ENCODE results near the gene CHCHD4.

GRCh38 chr3:14156843-14157561 is 32.3 kb upstream of the CHCHD4 start:
- TF ChIP-seq CTCF (conservative IDR thresholded peaks at IDR 0.05 in 1 of 2, IDR thresholded peaks at IDR 0.05 in 1 of 2; ENCODE audit: low read depth in 1 of 2, low read length in 2 of 2) (no peak), EZH2 (IDR thresholded peaks at IDR 0.05; ENCODE audit: low read length, missing control alignments) (no peak)

Measured in fibroblast of lung (primary cell).